Keratinocyte (primary cell): ENCODE measurements around the gene DUSP22.

ENCODE experiments used
- EZH2 ChIP-seq: IDR thresholded peaks from one replicate; pipeline ENCODE4 v1.6.1; 2012; ENCODE audit warnings: inconsistent platforms, mild to moderate bottlenecking, low read length, moderate library complexity
- TF ChIP-seq, protein P1 (sequence below), 3 experiments: IDR thresholded peaks in 1 of 3; conservative IDR thresholded peaks in 1 of 3; optimal IDR thresholded peaks in 1 of 3; 2 replicates in 2 of 3; 3 replicates in 1 of 3; pipeline versions ENCODE3 to v1.5.1; 2011; ENCODE audit warnings: low read length in 3 of 3, mild to moderate bottlenecking in 3 of 3, moderate library complexity in 2 of 3, control low read depth in 1 of 3, inconsistent platforms in 1 of 3; ENCODE audit not compliant: insufficient read depth in 2 of 3; ENCODE audit errors: extremely low read depth in 1 of 3

DNA sequence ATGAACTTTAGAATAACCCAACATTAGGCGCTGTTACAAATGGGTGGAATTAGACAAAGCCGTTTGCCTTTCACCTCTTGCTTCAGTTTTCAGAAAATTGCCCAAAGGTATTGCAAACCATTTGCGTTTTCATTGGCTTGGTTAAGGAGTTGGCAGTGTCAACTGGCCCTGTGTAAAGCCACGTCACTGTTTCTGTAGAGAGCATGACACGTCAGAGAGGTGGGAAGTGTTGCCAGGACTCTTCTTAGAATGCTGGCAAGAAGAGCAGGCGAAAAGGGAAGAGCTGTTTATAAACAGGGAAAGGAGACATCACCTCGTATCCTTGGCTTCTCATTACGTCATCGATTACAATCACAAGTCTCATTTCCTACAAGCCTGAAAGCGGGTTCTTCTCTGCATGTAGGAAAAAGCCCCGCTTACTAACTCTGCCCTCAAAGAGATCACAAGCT is 95.0 kb downstream of the DUSP22 start:
- TF ChIP-seq, protein P1, sequence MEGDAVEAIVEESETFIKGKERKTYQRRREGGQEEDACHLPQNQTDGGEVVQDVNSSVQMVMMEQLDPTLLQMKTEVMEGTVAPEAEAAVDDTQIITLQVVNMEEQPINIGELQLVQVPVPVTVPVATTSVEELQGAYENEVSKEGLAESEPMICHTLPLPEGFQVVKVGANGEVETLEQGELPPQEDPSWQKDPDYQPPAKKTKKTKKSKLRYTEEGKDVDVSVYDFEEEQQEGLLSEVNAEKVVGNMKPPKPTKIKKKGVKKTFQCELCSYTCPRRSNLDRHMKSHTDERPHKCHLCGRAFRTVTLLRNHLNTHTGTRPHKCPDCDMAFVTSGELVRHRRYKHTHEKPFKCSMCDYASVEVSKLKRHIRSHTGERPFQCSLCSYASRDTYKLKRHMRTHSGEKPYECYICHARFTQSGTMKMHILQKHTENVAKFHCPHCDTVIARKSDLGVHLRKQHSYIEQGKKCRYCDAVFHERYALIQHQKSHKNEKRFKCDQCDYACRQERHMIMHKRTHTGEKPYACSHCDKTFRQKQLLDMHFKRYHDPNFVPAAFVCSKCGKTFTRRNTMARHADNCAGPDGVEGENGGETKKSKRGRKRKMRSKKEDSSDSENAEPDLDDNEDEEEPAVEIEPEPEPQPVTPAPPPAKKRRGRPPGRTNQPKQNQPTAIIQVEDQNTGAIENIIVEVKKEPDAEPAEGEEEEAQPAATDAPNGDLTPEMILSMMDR (optimal IDR thresholded peaks at IDR 0.05 in 1 of 3, IDR thresholded peaks at IDR 0.05 in 1 of 3, conservative IDR thresholded peaks at IDR 0.05 in 1 of 3; ENCODE audit: extremely low read depth in 1 of 3, insufficient read depth in 2 of 3, low read length in 3 of 3) = no peak
- TF ChIP-seq EZH2 = no peak
